ENCODE measurements around the gene NEK3.

- TF ChIP-seq CTCF (IDR thresholded peaks at IDR 0.05) = no peak
- TF ChIP-seq POLR2A (IDR thresholded peaks at IDR 0.05) = no peak
Observed at GRCh38 chr13:52112591-52112990, 46.8 kb downstream of the NEK3 start.
